Prostate gland (tissue), 2 donors: ENCODE results near the gene CDKN1A. TPM values are rescaled to one million over a fixed set of nuclear protein-coding genes. Genes with fewer than 3 reads are reported as not detected.

Experiments used
- DNase-seq: peaks from one replicate; pipeline ENCODE4 v3.0.0-alpha.2; 2019; ENCODE audit warnings: low spot score
- H3K27ac ChIP-seq, 2 donors: fragments of 200-600 bp; sonication (generic); 2 replicates each; pipeline ENCODE4 v1.5.1; 2017 to 2019
- H3K27me3 ChIP-seq: fragments of 200-600 bp; sonication (generic); replicated peaks from 2 replicates; pipeline ENCODE4 v1.5.1; 2019; ENCODE audit not compliant: insufficient read depth
- H3K36me3 ChIP-seq, 2 donors: fragments of 200-600 bp; sonication (generic); 1 replicate in 1 of 2; 2 replicates in 1 of 2; pipeline versions ENCODE4 v1.5.1 to v1.8.1; 2017 to 2019
- H3K4me1 ChIP-seq: fragments of 200-600 bp; sonication (generic); replicated peaks from 2 replicates; pipeline ENCODE4 v1.5.1; 2019
- H3K4me3 ChIP-seq, 2 donors: fragments of 200-600 bp; sonication (generic); 2 replicates each; pipeline ENCODE4 v1.5.1; 2017 to 2019
- H3K9me3 ChIP-seq: fragments of 200-600 bp; sonication (generic); 2 replicates; pipeline ENCODE4 v1.5.1; 2017
- POLR2A ChIP-seq: fragments of 450-650 bp; IDR thresholded peaks from one replicate; pipeline ENCODE4 v1.6.1; 2016; ENCODE audit warnings: antibody characterized with exemption, mild to moderate bottlenecking
- POLR2AphosphoS5 ChIP-seq: sonication (generic); formaldehyde crosslinking; IDR thresholded peaks from one replicate; pipeline ENCODE4 v1.6.1; 2017; ENCODE audit warnings: antibody characterized with exemption
- WGBS: methylation state at CpG from one replicate; pipeline ENCODE4 v1.1.5; 2018; 5-methylcytosine and 5-hydroxymethylcytosine counted together
- intact Hi-C: fragments of 100-400 bp; cut with DNase I; formaldehyde crosslinking; loops from one replicate; pipeline ENCODE4 v1.14.2; 2022
- total RNA-seq, 2 donors: library from RNA; depleted of rRNA; stranded (reverse); fragments of >200 nt; gene quantifications; one replicate each; pipeline ENCODE4 v1.1.0, GENCODE V29; 2016
- TF ChIP-seq, protein P1 (sequence below), 4 experiments: fragments of 200-600 bp in 2 of 4; fragments of 450-650 bp in 2 of 4; sonication (generic) in 2 of 4; IDR thresholded peaks; 1 replicate in 3 of 4; 2 replicates in 1 of 4; pipeline ENCODE4 v1.5.1; 2016 to 2019; ENCODE audit warnings: antibody characterized with exemption in 4 of 4, mild to moderate bottlenecking in 2 of 4, moderate library complexity in 2 of 4

CDKN1A gene
- total RNA-seq, 2 donors from 2014 or later: 69.7 to 148 TPM

DNA sequence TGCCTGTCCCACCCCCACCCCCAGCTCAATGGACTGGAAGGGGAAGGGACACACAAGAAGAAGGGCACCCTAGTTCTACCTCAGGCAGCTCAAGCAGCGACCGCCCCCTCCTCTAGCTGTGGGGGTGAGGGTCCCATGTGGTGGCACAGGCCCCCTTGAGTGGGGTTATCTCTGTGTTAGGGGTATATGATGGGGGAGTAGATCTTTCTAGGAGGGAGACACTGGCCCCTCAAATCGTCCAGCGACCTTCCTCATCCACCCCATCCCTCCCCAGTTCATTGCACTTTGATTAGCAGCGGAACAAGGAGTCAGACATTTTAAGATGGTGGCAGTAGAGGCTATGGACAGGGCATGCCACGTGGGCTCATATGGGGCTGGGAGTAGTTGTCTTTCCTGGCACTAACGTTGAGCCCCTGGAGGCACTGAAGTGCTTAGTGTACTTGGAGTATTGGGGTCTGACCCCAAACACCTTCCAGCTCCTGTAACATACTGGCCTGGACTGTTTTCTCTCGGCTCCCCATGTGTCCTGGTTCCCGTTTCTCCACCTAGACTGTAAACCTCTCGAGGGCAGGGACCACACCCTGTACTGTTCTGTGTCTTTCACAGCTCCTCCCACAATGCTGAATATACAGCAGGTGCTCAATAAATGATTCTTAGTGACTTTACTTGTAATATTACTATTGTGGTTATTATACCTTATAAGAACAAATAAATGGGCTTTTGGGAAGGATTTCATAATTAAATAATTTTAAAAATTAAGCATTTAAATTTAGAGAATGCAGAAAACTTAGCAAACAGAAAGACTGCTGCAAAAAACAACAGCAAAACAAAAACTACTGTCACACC is 8.4 kb downstream of the CDKN1A start:
- DNase-seq: no peak
- no peak overlapping the region for H3K27ac ChIP-seq
- TF ChIP-seq, protein P1, sequence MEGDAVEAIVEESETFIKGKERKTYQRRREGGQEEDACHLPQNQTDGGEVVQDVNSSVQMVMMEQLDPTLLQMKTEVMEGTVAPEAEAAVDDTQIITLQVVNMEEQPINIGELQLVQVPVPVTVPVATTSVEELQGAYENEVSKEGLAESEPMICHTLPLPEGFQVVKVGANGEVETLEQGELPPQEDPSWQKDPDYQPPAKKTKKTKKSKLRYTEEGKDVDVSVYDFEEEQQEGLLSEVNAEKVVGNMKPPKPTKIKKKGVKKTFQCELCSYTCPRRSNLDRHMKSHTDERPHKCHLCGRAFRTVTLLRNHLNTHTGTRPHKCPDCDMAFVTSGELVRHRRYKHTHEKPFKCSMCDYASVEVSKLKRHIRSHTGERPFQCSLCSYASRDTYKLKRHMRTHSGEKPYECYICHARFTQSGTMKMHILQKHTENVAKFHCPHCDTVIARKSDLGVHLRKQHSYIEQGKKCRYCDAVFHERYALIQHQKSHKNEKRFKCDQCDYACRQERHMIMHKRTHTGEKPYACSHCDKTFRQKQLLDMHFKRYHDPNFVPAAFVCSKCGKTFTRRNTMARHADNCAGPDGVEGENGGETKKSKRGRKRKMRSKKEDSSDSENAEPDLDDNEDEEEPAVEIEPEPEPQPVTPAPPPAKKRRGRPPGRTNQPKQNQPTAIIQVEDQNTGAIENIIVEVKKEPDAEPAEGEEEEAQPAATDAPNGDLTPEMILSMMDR (IDR thresholded peaks at IDR 0.05): no peak
- TF ChIP-seq POLR2A: no peak
- TF ChIP-seq POLR2AphosphoS5: no peak
- H3K9me3 ChIP-seq: no peaks in the 10 kb centered on the region
- no peak overlapping the region for H3K4me3 ChIP-seq
- no peaks in the 10 kb centered on the region for H3K27me3 ChIP-seq
- H3K36me3 ChIP-seq: peaks cover 3 to 14% of the 10 kb centered on the region in 2 donors
- intact Hi-C loops: no loop called here
- H3K4me1 ChIP-seq: no peaks in the 10 kb centered on the region
- WGBS: 95% methylated on average over 10 of the region's 10 CpGs

DNA sequence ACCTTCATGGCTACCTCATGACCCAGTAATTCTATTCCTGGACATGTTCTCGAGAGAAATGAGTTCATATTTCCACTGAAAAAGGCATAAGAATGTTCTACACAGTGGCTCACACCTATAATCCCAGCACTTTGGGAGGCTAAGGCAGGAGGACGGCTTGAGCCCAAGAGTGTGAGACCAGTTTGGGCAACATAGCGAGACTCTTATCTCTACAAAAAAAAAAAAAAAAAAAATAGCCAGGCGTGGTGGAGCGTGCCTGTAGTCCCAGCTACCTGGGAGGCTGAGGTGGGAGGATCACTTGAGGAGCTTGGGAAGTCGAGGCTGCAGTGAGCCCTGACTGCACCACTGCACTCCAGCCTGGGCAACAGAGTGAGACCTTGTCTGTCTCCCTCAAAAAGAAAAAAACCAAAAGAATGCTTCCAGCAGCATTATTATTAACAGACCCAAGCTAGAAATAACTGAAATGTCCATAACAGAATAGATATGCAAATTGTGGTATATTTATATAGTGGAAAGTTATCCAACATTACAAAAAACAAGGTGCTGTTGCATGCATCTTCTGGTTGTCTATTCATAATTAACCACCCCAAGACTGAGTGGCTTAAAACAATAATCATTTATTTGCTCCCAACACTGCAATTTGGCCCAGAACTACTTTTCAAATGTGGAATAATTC is 9.7 kb downstream of the CDKN1A start:
- TF ChIP-seq POLR2AphosphoS5 (no peak), POLR2A (no peak)
- TF ChIP-seq, protein P1 (IDR thresholded peaks at IDR 0.05): no peak
- no peaks in the 10 kb centered on the region for H3K9me3 ChIP-seq
- H3K27ac ChIP-seq: no peak overlapping the region
- DNase-seq: no peak
- no peaks in the 10 kb centered on the region for H3K27me3 ChIP-seq
- WGBS: 98% methylated on average over 6 of the region's 6 CpGs
- H3K36me3 ChIP-seq: peaks cover 3 to 14% of the 10 kb centered on the region in 2 donors
- no peaks in the 10 kb centered on the region for H3K4me1 ChIP-seq
- H3K4me3 ChIP-seq: no peak overlapping the region
- intact Hi-C loops: no loop called here

DNA sequence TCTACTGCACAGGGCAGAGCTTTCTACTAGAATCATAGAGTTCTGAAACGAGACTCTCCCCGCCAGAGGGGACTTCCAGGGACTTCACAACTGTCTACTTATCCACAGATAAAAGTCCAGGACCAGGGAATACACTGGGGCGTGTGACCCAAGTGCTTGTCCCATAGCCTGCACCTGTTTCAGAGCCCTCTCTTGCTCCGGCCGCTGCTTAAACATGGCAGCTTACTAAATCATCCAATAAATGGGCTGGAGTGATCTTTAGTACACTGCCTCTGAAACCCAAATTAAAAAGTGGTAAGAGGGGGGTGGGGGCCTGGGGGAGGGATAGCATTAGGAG is 10.2 kb downstream of the CDKN1A start:
- 89% methylated on average over 5 of the region's 5 CpGs for WGBS
- no peaks in the 10 kb centered on the region for H3K4me1 ChIP-seq
- no peaks in the 10 kb centered on the region for H3K9me3 ChIP-seq
- H3K27me3 ChIP-seq: no peaks in the 10 kb centered on the region
- no peak for TF ChIP-seq POLR2AphosphoS5
- TF ChIP-seq POLR2A: no peak
- TF ChIP-seq, protein P1 (IDR thresholded peaks at IDR 0.05): no peak
- DNase-seq: no peak
- H3K36me3 ChIP-seq: peaks cover 3 to 14% of the 10 kb centered on the region in 2 donors
- H3K4me3 ChIP-seq: no peak overlapping the region
- intact Hi-C loops: no loop called here
- H3K27ac ChIP-seq: no peak overlapping the region

DNA sequence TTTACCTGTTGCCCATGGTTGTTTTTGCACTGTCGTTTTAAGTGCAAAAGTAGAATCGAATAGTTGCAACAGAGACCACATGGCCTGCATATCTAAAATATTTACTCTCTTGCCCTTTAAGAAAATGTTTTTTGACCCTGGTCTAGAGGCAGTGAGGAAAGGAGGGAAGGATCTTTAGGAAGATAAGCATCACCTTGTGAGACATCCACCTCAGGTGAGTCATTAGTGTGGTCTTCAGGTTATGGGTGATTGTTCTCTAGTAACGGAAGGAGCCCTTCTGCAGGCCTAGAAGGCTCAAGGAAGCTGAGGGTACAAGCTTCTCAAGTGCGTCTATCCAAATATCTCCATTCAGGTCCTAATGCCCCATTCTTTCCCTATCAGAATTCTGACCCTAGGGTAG is 12.5 kb downstream of the CDKN1A start:
- Histone ChIP-seq H3K4me1 (no peaks in the 10 kb centered on the region), H3K4me3 (no peak overlapping the region), H3K27me3 (no peaks in the 10 kb centered on the region), H3K27ac (no peak overlapping the region), H3K9me3 (no peaks in the 10 kb centered on the region), H3K36me3 (peaks cover 3 to 8% of the 10 kb centered on the region in 2 donors)
- DNase-seq: no peak
- 88% methylated on average over 4 of the region's 4 CpGs for WGBS
- TF ChIP-seq, protein P1 (IDR thresholded peaks at IDR 0.05): no peak
- TF ChIP-seq POLR2A (no peak), POLR2AphosphoS5 (no peak)
- intact Hi-C loops: no loop called here

DNA sequence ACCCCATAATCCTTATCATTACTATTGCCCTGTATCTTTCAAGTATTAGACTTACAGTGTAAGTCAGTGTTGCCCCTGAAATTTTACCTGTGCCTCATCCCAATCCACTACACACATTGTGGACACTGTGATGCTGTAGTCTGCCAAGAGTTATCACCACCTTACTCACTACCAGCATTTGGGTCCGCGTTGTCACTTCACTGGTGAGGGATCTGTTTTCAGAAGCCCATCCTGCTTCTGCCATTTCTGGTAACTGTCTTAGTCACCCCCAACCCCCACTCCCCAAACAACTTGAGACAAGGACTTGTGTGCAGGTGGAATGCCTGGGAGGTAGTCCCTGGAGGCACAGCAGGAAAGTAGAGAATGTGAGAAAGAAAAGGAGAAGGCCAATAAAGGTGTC is 13.1 kb downstream of the CDKN1A start:
- Histone ChIP-seq H3K4me3 (no peak overlapping the region), H3K4me1 (no peaks in the 10 kb centered on the region), H3K27ac (no peak overlapping the region), H3K36me3 (peaks cover 0 to 3% of the 10 kb centered on the region in 2 donors), H3K27me3 (no peaks in the 10 kb centered on the region), H3K9me3 (no peaks in the 10 kb centered on the region)
- WGBS: 92% methylated on average over 2 of the region's 2 CpGs
- intact Hi-C loops: no loop called here
- DNase-seq: no peak
- TF ChIP-seq POLR2A (no peak), POLR2AphosphoS5 (no peak)
- TF ChIP-seq, protein P1 (IDR thresholded peaks at IDR 0.05): no peak
